Stomach (tissue), 9 donors: ENCODE data around the gene WDR73. TPM values are rescaled to one million over a fixed set of nuclear protein-coding genes. Genes with fewer than 3 reads are reported as not detected.

ENCODE experiments used
- DNase-seq, 2 donors: peaks; one replicate each; pipeline versions ENCODE4 v3.0.0 to v3.0.0-alpha.2; 2013 to 2019
- H3K27ac ChIP-seq, 5 donors: fragments of 200-600 bp in 4 of 5; sonication (generic) in 4 of 5; one replicate each; pipeline ENCODE4 v1.5.1; 2013 to 2019; ENCODE audit warnings: mild to moderate bottlenecking in 1 of 5, moderate library complexity in 1 of 5
- H3K27me3 ChIP-seq, 3 donors: fragments of 200-600 bp; sonication (generic); one replicate each; pipeline ENCODE4 v1.5.1; 2017 to 2019; ENCODE audit warnings: mixed run types in 1 of 3
- H3K36me3 ChIP-seq, 4 donors: fragments of 200-600 bp; sonication (generic); 1 replicate in 3 of 4; 2 replicates in 1 of 4; pipeline ENCODE4 v1.5.1; 2016 to 2019
- H3K4me1 ChIP-seq, 4 donors: fragments of 200-600 bp; sonication (generic); one replicate each; pipeline ENCODE4 v1.5.1; 2016 to 2019
- H3K4me3 ChIP-seq, 4 donors: fragments of 200-600 bp; sonication (generic) in 3 of 4; one replicate each; pipeline ENCODE4 v1.5.1; 2016 to 2019; ENCODE audit warnings: mild to moderate bottlenecking in 1 of 4
- H3K9me3 ChIP-seq, 4 donors: fragments of 200-600 bp; sonication (generic); one replicate each; pipeline ENCODE4 v1.5.1; 2016 to 2019
- EP300 ChIP-seq: sonication (generic); formaldehyde crosslinking; IDR thresholded peaks from one replicate; pipeline ENCODE4 v1.6.1; 2017; ENCODE audit warnings: antibody characterized with exemption
- POLR2A ChIP-seq, 4 donors: fragments of 450-650 bp; IDR thresholded peaks; one replicate each; pipeline ENCODE4 v1.6.1; 2016; ENCODE audit warnings: antibody characterized with exemption in 4 of 4, control low read depth in 2 of 4, mild to moderate bottlenecking in 1 of 4, moderate library complexity in 1 of 4
- POLR2AphosphoS5 ChIP-seq, 3 donors: sonication (generic); formaldehyde crosslinking; IDR thresholded peaks; one replicate each; pipeline ENCODE4 v1.6.1; 2016; ENCODE audit warnings: antibody characterized with exemption in 3 of 3
- WGBS, 5 donors: extraction: QIAGEN DNeasy Blood & Tissue Kit in 3 of 5; methylation state at CpG; one replicate each; pipeline versions ENCODE4 v1.1.5 to v1.1.7; 2013 to 2018; 5-methylcytosine and 5-hydroxymethylcytosine counted together
- intact Hi-C: fragments of 100-400 bp; cut with DNase I; formaldehyde crosslinking; loops from one replicate; pipeline ENCODE4 v1.15.1; 2023; ENCODE audit warnings: low total_unique reads
- polyA plus RNA-seq, 3 donors: library from polyadenylated mRNA; stranded (reverse); fragments of 200-250 nt; gene quantifications; one replicate each; pipeline ENCODE4 v1.2.3, GENCODE V29; 2013
- total RNA-seq, 5 donors: library from RNA; depleted of rRNA; stranded (reverse); fragments of >200 nt; gene quantifications; one replicate each; pipeline versions ENCODE4 v1.1.0 to v1.2.3, GENCODE V29; 2014 to 2016
- TF ChIP-seq, protein P1 (sequence below), 7 experiments: fragments of 450-650 bp in 4 of 7; fragments of 200-600 bp in 3 of 7; sonication (generic) in 3 of 7; IDR thresholded peaks; one replicate each; pipeline ENCODE4 v1.5.1; 2016 to 2019; ENCODE audit warnings: antibody characterized with exemption in 7 of 7, control low read depth in 2 of 7, mild to moderate bottlenecking in 1 of 7
- donor health status: healthy with polysubstance abuse.
- donor health status: Bipolar disorder and iron deficiency.
- donor health status: healthy.

Gene WDR73
- total and polyA plus RNA-seq, 8 donors, result 9.1 to 70.1 (median 21.2) TPM

DNA sequence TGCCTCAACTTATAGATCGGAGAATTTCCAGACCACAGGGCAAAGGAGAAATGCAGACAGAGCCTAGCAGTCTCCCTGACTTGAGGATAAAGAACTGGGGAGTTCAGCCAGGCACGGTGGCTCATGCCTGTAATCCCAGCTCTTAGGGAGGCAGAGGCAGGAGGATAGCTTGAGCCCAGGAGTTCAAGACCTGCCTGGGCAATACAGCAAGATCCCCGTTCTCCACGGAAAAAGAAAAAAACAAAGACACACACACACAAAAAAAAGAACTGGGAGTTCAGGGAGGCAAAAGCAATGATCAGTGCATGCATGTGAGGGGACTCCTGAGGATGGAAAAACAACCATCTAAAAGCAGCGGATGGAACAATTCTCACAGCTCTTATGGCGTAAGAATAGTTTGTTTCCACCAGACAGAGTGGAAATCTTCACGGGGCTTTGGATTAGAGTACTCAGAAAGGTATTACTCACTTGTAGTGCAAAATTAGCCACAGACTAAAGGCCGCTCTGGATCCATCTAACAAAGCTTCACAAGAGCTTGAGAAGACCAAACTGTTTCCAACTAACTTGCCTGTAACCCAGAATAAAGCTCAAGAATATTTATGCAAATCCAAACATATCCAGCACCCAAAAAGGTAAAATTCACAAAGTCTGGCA lies 45.6 kb upstream of the WDR73 start:
- no peak overlapping the region for H3K27ac ChIP-seq
- intact Hi-C loops, result no loop called here
- 85 to 92% (median 88%) methylated on average over 8 of the region's 8 CpGs for WGBS, 5 donors

DNA sequence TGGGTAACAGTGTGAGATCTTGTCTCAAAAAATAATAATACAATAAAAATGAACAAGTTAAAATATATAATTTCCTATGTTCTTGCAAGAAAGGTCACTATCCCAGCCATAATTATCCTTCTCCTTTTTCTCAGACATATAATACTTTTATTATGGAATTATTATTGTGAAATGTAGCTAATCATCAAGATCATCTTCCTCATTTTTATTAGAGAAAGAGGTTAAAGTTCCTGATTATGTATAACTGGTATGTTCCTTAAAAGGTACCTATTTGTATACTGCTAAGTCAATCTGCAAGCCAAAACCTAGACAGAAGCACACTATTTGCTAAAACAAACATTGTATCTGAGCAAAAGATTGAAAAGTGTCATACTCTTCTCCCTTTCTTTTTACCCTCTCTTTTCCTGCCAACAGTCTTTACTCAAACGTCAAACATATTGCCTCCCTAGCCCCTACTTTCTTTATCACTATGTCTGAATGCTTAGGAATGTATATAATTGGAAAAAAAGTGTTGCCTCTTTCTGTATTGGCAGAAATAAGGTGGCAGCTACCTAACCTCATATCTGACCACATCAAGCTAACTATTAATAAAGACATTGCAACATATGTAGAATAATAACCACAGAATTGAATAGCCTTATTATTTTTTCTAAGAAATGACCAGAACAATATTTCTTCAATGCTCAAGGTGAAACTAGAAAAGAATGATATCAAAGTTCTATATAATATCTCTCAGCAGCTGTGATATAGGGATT lies 43.3 kb upstream of the WDR73 start:
- Histone ChIP-seq H3K4me3 (no peak overlapping the region), H3K27me3 (no peaks in the 10 kb centered on the region), H3K9me3 (no peaks in the 10 kb centered on the region), H3K36me3 (no peaks in the 10 kb centered on the region), H3K4me1 (peaks cover 2 to 57% (median 32%) of the 10 kb centered on the region in 4 donors), H3K27ac (no peak overlapping the region)
- intact Hi-C loops, result no loop called here
- no peak for DNase-seq
- TF ChIP-seq, protein P1, sequence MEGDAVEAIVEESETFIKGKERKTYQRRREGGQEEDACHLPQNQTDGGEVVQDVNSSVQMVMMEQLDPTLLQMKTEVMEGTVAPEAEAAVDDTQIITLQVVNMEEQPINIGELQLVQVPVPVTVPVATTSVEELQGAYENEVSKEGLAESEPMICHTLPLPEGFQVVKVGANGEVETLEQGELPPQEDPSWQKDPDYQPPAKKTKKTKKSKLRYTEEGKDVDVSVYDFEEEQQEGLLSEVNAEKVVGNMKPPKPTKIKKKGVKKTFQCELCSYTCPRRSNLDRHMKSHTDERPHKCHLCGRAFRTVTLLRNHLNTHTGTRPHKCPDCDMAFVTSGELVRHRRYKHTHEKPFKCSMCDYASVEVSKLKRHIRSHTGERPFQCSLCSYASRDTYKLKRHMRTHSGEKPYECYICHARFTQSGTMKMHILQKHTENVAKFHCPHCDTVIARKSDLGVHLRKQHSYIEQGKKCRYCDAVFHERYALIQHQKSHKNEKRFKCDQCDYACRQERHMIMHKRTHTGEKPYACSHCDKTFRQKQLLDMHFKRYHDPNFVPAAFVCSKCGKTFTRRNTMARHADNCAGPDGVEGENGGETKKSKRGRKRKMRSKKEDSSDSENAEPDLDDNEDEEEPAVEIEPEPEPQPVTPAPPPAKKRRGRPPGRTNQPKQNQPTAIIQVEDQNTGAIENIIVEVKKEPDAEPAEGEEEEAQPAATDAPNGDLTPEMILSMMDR (IDR thresholded peaks at IDR 0.05), result no peak
- 8 to 28% (median 24%) methylated on average over 1 of the region's 1 CpG for WGBS, 5 donors

More for the DNA sequence above, 45.6 kb upstream of the WDR73 start:
- H3K27me3 ChIP-seq, result no peaks in the 10 kb centered on the region
- no peak for DNase-seq
- H3K9me3 ChIP-seq, result no peaks in the 10 kb centered on the region
- H3K4me1 ChIP-seq, result peaks cover 13 to 66% (median 45%) of the 10 kb centered on the region in 4 donors
- TF ChIP-seq EP300 (no peak), POLR2A (IDR thresholded peaks at IDR 0.05) (no peak), POLR2AphosphoS5 (IDR thresholded peaks at IDR 0.05) (no peak)
- TF ChIP-seq, protein P1 (IDR thresholded peaks at IDR 0.05), result no peak
- no peak overlapping the region for H3K4me3 ChIP-seq
- no peaks in the 10 kb centered on the region for H3K36me3 ChIP-seq

DNA sequence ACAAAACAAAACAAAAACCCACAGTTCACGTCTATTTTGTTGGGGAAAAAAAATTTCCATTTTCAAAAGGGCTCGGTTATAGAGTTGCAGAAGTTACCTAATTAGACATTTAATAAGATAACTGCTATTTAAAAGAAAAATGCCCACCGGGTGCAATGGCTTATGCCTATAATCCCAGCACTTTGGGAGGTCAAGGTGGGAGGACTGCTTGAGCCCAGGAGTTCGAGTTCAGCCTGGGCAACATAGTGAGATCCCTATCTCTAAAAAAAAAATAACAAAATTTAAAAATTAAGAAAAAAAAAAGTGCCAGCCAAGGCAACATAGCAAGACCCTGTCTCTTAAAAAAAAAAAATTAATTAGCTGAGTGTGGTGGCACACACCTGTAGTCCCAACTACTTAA lies 42.7 kb upstream of the WDR73 start:
- Histone ChIP-seq H3K9me3 (no peaks in the 10 kb centered on the region), H3K27me3 (no peaks in the 10 kb centered on the region), H3K4me1 (peaks cover 0 to 51% (median 30%) of the 10 kb centered on the region in 4 donors), H3K36me3 (no peaks in the 10 kb centered on the region), H3K27ac (no peak overlapping the region), H3K4me3 (no peak overlapping the region)
- intact Hi-C loops, result no loop called here
- no peak for DNase-seq
- WGBS, 5 donors, result 69 to 76% (median 74%) methylated on average over 4 of the region's 4 CpGs
- TF ChIP-seq POLR2A (IDR thresholded peaks at IDR 0.05), result no peak
- no peak for TF ChIP-seq EP300
- TF ChIP-seq, protein P1 (IDR thresholded peaks at IDR 0.05), result no peak
- no peak for TF ChIP-seq POLR2AphosphoS5 (IDR thresholded peaks at IDR 0.05)

DNA sequence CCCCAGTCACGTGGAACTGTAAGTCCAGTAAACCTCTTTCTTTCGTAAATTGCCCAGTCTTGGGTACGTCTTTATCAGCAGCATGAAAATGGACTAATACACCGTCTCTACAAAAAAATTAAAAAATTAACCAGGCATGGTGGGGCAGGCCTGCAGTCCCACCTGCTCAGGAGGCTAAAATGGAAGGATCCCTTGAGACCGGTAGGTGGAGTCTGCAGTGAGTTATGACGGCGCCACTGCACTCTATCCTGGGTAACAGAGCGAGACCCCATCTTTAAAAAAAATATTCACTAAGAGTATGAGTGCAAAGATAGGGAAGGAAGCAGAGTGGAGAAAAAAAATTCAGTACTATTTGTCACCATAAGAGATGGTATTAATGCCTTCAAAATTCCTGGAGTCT lies 36.3 kb upstream of the WDR73 start:
- H3K36me3 ChIP-seq, result peaks cover 8 to 60% (median 53%) of the 10 kb centered on the region in 4 donors
- H3K4me3 ChIP-seq, result no peak overlapping the region
- H3K4me1 ChIP-seq, result peaks cover 0 to 6% (median 2%) of the 10 kb centered on the region in 4 donors
- H3K27me3 ChIP-seq, result no peaks in the 10 kb centered on the region
- H3K9me3 ChIP-seq, result no peaks in the 10 kb centered on the region
- DNase-seq, result no peak
- 94 to 97% (median 96%) methylated on average over 8 of the region's 8 CpGs for WGBS, 5 donors
- intact Hi-C loops, result no loop called here
- TF ChIP-seq, protein P1 (IDR thresholded peaks at IDR 0.05), result no peak
- TF ChIP-seq EP300, result no peak
- TF ChIP-seq POLR2A (IDR thresholded peaks at IDR 0.05), result no peak
- no peak overlapping the region for H3K27ac ChIP-seq
